GM19043 (cell line): Measurements from ENCODE around the gene IFNGR1.
"Not testable (repeated sequence)": the region's sequence is repeated elsewhere in the genome, so short reads cannot be mapped to it uniquely, and the experiment has no call there.

Experiments
- ATAC-seq: cut with Tn5 transposase; IDR thresholded peaks from one replicate; pipeline ENCODE4 v1.9.1; 2021; ENCODE audit warnings: low read depth; ENCODE audit not compliant: unreplicated experiment

IFNGR1 gene

DNA sequence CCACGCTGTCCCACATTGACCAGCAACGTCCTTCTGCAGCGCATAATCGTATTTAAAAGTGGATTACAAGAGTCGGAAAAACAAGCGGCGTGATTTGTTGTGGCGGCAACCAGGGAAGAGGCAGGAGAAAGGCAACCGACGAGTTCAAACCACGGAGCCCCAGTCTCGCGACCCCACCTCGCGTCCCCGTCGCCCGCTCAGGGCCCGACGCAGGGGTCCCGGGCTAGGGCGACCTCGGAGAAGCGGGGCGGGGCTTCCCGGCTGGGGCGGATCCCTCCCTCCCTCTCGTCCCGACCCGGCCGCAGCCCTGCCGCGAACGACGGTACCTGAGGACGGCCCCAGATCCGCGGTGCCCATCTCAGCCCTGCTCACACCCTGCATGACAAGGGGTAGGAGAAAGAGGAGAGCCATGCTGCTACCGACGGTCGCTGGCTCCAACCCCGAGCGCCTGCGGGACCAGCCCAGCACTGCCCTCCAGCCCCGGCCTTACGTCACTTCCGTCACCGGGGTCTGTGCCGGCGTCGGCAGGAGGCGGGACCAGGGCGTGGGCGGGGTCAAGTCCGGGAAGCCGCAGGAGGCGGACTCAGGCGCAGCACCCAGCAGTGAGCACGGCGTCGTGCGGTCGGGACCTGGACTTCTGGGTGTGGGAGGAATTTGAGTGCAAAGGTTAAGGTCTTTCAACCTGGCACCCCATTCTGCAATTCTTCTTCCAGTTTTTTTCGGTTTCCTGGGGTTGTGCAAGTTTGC is at the start of gene IFNGR1:
TSS of gene IFNGR1 (minus strand) at position 469 of the 747 bp plus-strand sequence. CDS start at position 411, 58 bp downstream.
- peak; percentile 83 for ATAC-seq

DNA sequence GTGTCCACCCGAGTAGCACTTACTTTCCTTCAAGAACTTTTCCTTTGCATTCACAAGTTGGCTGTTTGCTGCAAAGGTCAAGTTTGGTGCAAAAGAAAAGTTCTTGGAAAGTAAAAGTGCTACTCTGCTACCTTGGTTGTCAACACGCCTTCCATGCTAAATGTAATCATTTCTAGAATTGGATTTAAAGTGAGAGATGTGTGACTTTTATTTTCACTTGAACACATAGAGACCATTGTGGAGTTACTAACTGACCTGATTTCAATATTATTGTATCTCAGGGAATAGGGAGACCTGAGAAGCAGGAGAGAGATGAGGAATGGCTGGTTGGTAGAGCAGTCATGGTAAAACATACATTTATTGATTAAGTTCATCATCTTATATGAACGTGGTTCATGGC is 49.7 kb upstream of the IFNGR1 start:
- no peak for ATAC-seq

DNA sequence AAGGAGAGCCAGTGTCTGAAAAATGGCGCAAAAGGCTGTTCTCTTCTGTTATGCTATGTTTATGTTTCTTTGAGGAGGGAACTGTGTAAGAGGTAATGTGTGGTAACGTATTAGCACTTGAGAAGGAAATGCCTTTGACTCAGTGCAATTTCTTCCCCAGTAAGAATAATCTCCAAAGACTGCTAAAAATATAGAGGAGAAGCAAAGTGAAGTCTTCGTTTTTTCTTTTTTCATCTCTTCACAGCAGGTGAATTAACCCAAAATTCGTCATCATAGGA is 47.1 kb upstream of the IFNGR1 start:
- ATAC-seq = no peak

- ATAC-seq = no peak
These were observed 46.5 kb upstream of the IFNGR1 start for GRCh38 chr6:137265561-137266308.

- ATAC-seq = no peak
These were observed 45.3 kb upstream of the IFNGR1 start for GRCh38 chr6:137264311-137265075.

DNA sequence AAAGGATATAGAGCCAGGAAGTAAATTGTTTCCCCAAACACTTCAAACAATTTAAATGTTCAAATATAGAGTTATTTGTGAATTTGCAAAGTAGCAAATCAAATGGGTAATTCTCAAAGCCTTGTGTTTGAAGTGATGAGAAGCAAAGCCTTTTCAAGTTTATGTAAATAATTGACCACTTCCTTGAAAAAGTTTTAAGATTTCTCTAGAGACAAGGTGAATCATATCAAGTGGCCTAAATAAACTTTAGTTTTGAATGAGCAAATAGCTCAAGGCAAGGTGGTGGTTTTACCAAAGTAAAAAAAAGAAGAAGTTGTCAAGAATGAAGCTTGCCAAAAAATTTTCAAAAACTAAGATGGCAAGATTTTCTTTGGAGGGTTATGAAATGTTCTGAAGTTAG is 42.6 kb upstream of the IFNGR1 start:
- ATAC-seq = no peak

DNA sequence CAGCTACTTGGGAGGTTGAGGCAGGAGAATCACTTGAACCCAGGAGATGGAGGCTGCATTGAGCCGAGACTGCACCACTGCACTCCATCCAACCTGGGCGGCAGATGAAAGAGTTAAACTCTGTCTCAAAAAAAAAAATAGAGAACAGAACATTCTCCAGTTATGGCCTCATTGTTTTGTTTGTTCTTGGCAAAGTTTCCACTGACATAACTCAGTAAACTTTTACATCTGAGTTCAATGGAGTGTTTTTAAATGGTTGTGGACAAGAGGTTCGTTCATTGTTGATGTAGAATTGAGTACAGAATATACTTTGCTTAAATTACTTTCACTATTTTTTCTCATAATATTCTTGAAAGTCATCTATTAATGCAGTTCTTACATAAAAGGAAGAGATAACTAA is 42.2 kb upstream of the IFNGR1 start:
- ATAC-seq = no peak

DNA sequence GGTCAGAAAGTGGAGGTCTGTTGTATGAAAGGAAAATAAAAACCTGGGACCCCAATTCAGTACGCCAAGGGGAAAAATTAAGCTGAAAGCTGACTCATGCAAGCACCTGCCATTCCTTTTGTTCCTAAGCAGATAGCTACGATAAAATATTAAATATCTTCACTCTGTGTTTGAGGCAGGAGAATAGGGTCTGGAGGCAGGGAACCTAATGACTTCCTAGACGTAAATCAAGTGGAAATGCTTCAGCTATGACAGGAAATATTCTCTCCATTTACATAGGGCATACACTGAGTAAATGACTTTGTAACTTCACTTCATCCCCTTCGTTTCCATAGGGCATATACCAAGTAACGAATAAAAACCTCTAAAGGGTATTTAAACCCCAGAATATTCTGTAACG is 41.0 kb upstream of the IFNGR1 start:
- ATAC-seq = no peak

GRCh38 chr6:137259349-137259748 is 40.2 kb upstream of the IFNGR1 start:
- no peak for ATAC-seq

- ATAC-seq = no peak
These were observed 39.0 kb upstream of the IFNGR1 start for GRCh38 chr6:137258170-137258569.

DNA sequence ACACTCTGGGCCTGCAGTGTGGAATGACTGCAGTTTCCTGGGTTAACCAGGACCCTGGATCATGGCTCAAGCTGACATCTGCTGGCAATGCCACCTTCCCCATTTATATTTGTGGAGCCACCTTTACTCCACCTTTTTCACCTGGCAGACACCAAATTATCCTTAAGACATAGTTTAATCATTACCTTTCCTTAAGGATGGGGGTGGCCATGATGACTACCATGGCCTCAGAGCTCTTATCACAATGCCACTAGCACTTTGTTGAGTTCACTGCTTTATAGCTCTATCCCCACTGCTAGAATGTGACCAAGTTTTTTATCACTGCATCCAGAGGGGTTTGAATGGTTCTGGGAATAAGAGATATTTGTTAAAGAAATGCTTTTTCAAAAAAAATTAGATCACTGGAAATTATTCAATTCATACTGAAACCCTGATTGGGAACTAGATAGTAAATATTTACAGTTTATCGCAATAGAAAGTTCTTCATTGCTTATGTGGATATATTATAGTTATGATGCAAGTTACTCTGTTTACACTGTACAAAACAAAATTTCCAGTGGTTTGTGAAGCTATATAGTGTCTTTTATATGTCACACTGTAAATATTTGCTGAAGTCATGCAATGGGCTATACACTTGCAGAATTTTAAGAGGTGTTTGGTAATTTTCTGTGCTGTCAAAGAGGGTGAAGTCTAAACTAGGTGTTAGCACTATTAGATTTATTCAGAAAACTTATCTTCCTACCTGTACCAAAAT is 37.3 kb upstream of the IFNGR1 start:
- ATAC-seq = no peak

GRCh38 chr6:137254966-137255365 is 35.8 kb upstream of the IFNGR1 start:
- no peak for ATAC-seq

- not testable (repeated sequence) for ATAC-seq
These were observed 35.2 kb upstream of the IFNGR1 start for GRCh38 chr6:137254430-137254829.

DNA sequence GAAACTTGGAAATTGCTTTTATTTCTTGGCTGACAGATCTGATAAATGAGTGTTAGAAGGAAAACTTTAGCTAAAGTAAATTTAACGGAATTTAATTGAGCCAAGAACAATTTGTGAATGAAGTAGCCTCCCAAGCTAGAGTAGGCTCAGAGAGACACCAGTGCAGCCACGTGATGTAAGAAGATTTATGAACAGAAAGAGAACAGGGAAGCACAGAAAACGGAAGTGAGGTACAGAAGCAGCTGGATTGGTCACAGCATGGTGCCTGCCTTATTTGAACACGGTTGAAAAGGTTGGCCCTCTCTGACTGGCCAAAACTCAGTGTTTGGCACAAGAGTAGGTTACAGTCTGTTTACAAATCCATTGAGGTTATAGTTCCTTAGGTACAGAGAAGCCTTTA is 29.5 kb upstream of the IFNGR1 start:
- ATAC-seq = no peak

DNA sequence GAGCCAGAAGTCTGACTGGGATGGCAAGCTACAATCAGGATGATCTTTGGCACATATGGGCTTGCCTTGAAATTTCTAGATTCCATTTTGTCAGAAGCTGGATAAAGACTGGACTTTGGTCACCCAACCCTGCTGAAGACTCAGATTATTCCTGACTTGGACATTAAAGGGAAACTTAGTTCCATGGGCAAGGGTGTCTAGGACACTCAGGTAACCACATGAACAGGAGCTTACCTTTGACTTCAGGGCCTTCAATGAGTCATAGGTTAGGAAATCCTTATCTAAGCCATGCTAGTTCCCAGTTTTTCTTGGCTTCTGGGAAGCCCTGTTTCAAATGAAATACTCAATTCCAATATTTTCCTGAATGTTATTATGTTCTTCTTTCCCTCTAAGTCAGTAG is 28.5 kb upstream of the IFNGR1 start:
- ATAC-seq = no peak

DNA sequence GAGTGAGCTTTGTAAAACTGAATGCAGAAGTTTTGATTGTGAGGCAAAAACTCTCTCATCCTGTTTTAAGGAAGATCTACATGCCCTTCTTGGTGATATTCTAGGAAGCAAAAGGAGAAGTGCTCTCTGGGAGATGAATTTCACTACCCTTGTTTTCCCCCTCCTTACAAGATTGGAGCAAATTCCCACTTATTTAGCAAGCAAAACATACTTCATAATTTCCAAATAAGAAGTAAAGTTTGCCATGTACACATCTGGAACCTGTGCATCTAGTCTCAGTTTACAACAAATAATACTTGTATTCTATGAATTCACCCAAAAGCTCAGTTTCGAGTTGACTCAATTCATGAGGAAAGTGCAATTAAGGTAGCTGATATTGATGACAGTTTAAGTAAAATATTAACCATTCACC is 27.6 kb upstream of the IFNGR1 start:
- ATAC-seq = peak; percentile 64

DNA sequence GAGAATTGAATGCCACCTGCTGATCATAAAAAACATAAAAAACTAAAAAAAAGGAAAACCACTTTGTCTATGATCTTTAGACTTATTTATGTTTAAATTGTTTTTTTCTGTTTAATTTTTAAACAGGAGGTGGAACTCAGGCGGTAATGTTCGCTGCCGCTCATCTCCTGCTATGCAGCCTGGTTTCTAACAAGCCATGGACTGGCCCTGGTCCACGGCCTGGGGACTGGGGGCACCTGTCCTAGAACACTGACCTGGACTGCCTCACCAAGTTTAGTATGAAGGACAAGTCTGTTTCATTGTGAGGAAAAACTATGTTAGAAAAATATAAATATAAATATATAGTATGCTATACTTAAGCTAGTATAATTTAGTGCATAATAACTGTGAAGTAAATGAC is 27.0 kb upstream of the IFNGR1 start:
- ATAC-seq = no peak

- no peak for ATAC-seq
These were observed 22.4 kb upstream of the IFNGR1 start for GRCh38 chr6:137241481-137242038.

DNA sequence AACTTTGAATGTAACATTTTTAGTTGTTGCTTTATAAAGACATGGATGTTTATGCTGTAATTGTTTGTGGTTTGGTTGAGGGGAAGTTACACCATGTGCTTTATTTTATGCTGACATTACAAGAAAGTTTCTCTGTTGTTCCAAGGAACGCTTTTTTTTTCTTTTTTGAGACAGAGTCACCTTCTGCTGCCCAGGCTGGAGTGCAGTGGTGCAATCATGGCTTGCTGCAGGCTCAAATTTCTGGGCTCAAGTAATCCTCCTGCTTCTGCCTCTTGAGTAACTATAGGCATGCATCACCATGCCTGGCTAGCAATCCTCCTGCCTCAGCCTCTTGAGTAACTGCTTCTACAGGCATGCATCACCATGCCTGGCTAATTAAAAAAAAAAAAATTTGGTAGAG is 21.0 kb upstream of the IFNGR1 start:
- ATAC-seq = no peak

DNA sequence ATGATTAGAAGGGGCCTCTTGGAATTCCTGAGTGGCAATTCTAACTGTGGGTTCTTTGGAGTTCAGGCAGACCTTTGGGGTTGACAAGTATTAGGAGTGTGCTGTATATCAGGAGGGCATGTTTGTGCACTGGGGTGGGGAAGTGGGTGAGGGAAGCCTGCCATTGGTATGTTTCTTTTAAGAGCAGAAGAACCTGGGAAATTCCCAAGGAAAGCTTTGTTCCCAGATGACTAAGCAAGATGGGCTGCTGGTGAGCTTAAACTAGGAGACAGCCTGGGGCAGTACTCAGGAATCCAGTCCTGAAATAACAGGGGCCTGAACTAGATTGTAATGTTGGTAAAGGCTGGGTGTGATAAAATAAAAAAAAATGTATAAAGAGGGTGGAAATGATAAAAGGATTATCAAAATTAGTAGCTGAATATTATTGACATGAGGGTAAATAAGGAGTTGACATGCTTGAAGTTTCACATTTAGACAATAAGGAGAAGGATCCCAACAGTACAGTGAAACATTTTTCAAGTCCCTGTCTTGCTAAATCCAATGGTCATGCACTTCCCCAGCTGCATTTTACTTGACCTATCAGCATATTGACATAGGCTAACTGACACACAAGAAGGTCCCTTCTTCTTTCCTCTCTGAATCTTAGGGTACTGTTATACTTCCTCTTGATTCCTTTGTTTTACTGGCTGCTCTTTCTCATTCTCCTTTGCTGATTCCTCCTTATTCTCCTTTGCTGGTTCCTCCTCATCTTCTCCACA is 18.4 kb upstream of the IFNGR1 start:
- no peak for ATAC-seq
